Sigmoid colon (tissue), 7 donors: ENCODE measurements around the gene CACNG6. TPM values are rescaled to one million over a fixed set of nuclear protein-coding genes. Genes with fewer than 3 reads are reported as not detected.
"Not testable (repeated sequence)": the region's sequence is repeated elsewhere in the genome, so short reads cannot be mapped to it uniquely, and the experiment has no call there.

Experiments
- DNase-seq: peaks from one replicate; pipeline ENCODE4 v3.0.0-alpha.2; 2019
- H3K27ac ChIP-seq, 4 donors: fragments of 200-600 bp; sonication (generic); one replicate each; pipeline ENCODE4 v1.5.1; 2016 to 2019; ENCODE audit warnings: mild to moderate bottlenecking in 1 of 4
- H3K27me3 ChIP-seq, 3 donors: fragments of 200-600 bp; sonication (generic); one replicate each; pipeline ENCODE4 v1.5.1; 2019; ENCODE audit warnings: mild to moderate bottlenecking in 1 of 3
- H3K36me3 ChIP-seq, 4 donors: fragments of 200-600 bp; sonication (generic); one replicate each; pipeline ENCODE4 v1.5.1; 2016 to 2019
- H3K4me1 ChIP-seq, 4 donors: fragments of 200-600 bp; sonication (generic); one replicate each; pipeline ENCODE4 v1.5.1; 2017 to 2019
- H3K4me3 ChIP-seq, 4 donors: fragments of 200-600 bp; sonication (generic); one replicate each; pipeline ENCODE4 v1.5.1; 2017 to 2019; ENCODE audit warnings: mild to moderate bottlenecking in 2 of 4, moderate library complexity in 1 of 4
- H3K9me3 ChIP-seq, 4 donors: fragments of 200-600 bp in 3 of 4; sonication (generic) in 3 of 4; one replicate each; pipeline versions ENCODE4 v1.5.1 to v1.6.1; 2013 to 2019
- EP300 ChIP-seq, 4 donors: sonication (generic); formaldehyde crosslinking; IDR thresholded peaks; one replicate each; pipeline ENCODE4 v1.6.1; 2017; ENCODE audit warnings: antibody characterized with exemption in 4 of 4
- POLR2A ChIP-seq, 2 donors: fragments of 450-650 bp; IDR thresholded peaks; one replicate each; pipeline ENCODE4 v1.6.1; 2016; ENCODE audit warnings: antibody characterized with exemption in 2 of 2, mild to moderate bottlenecking in 2 of 2, moderate library complexity in 2 of 2
- POLR2AphosphoS5 ChIP-seq, 4 donors: sonication (generic); formaldehyde crosslinking; IDR thresholded peaks; one replicate each; pipeline ENCODE4 v1.6.1; 2017; ENCODE audit warnings: antibody characterized with exemption in 4 of 4
- WGBS, 2 donors: extraction: QIAGEN DNeasy Blood & Tissue Kit; methylation state at CpG; one replicate each; pipeline ENCODE4 v1.1.7; 2013; 5-methylcytosine and 5-hydroxymethylcytosine counted together
- intact Hi-C: fragments of 100-400 bp; cut with DNase I; formaldehyde crosslinking; loops from one replicate; pipeline ENCODE4 v1.15.1; 2023
- polyA plus RNA-seq, 3 donors: library from polyadenylated mRNA; stranded (reverse); fragments of 200-250 nt; gene quantifications; one replicate each; pipeline ENCODE4 v1.2.3, GENCODE V29; 2013
- total RNA-seq, 4 donors: library from RNA; depleted of rRNA; stranded (reverse); fragments of >200 nt; gene quantifications; one replicate each; pipeline ENCODE4 v1.1.0, GENCODE V29; 2016
- TF ChIP-seq, protein P1 (sequence below), 4 experiments: fragments of 450-650 bp in 3 of 4; fragments of 200-600 bp in 1 of 4; IDR thresholded peaks; one replicate each; pipeline ENCODE4 v1.5.1; 2016 to 2019; ENCODE audit warnings: antibody characterized with exemption in 4 of 4, mild to moderate bottlenecking in 3 of 4, moderate library complexity in 2 of 4
- donor health status: healthy with polysubstance abuse.
- donor health status: Bipolar disorder and iron deficiency.
- donor health status: healthy.

CACNG6 gene
- total and polyA plus RNA-seq, 7 donors, result not detected

DNA sequence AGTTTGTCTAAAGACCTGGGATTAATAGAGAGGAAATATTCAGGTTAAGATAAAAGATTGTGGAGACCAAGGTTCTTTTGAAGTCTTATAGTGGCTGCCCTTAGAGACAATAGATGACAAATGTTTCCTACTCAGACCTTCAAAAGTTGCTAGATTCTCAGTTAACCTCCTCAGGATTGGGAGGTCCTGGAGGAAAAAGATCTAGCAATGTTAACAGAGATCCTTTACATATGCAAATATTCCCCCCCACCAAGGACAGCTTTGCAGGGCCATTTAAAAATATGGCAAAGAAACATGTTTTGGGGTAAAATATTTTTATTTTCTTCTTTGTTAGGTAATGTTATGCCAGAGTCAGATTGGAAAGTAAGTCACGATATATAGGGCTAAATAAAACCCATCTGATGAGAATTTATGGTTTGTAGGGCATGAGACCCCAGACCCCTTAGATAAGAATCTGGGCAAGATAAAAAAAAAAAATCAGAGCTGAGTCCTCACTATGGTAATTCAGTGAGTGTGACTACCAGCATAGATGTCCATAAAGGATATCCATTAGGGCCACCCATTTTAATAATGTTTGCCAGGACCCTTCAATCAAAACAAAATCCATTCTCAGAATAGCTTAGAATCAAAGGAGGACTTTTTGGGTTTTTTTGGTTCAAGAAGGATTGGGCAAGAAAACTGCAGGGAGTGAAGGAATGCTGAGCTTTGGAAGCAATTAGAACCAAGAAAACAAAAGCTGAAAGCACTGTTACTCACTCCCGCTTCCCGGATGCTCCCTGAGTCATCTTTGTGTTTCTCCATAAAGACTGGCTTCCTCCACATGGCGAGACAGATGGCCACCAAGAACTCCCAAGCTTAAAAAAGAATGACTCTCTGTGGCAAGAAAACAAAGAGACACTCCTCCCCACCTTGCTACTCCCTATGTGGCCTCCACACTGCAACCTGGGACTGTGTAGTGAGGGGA lies 44.1 kb downstream of the CACNG6 start:
- Histone ChIP-seq H3K9me3 (no peaks in the 10 kb centered on the region), H3K27me3 (peaks cover 0 to 39% (median 0%) of the 10 kb centered on the region in 3 donors), H3K27ac (no peak overlapping the region), H3K4me3 (no peak overlapping the region), H3K36me3 (no peaks in the 10 kb centered on the region), H3K4me1 (no peaks in the 10 kb centered on the region)
- DNase-seq, result no peak
- intact Hi-C loops, result no loop called here
- 58 to 62% methylated on average over 4 of the region's 4 CpGs for WGBS, 2 donors
- TF ChIP-seq, protein P1, sequence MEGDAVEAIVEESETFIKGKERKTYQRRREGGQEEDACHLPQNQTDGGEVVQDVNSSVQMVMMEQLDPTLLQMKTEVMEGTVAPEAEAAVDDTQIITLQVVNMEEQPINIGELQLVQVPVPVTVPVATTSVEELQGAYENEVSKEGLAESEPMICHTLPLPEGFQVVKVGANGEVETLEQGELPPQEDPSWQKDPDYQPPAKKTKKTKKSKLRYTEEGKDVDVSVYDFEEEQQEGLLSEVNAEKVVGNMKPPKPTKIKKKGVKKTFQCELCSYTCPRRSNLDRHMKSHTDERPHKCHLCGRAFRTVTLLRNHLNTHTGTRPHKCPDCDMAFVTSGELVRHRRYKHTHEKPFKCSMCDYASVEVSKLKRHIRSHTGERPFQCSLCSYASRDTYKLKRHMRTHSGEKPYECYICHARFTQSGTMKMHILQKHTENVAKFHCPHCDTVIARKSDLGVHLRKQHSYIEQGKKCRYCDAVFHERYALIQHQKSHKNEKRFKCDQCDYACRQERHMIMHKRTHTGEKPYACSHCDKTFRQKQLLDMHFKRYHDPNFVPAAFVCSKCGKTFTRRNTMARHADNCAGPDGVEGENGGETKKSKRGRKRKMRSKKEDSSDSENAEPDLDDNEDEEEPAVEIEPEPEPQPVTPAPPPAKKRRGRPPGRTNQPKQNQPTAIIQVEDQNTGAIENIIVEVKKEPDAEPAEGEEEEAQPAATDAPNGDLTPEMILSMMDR (IDR thresholded peaks at IDR 0.05), result no peak
- TF ChIP-seq EP300 (IDR thresholded peaks at IDR 0.05), result no peak
- TF ChIP-seq POLR2A (IDR thresholded peaks at IDR 0.05), result no peak
- TF ChIP-seq POLR2AphosphoS5 (IDR thresholded peaks at IDR 0.05), result no peak

DNA sequence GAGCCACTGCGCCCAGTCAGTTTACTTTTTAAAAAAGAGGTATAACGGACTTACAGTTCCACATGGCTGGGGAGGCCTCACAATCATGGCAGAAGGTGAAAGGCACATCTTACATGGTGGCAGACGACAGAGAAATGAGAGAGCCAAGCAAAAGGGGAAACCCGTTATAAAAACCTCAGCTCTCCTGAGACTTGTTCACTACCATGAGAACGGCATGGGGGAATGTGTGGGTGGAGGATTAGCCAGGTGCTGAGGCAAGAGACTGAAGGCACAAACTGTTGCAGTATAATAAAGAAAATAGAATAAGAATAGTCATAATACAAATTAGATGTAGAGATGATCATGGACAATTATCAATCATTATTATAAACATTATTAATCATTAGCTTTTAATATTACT lies 45.1 kb downstream of the CACNG6 start:
- DNase-seq, H3K36me3 ChIP-seq, H3K4me3 ChIP-seq, H3K27ac ChIP-seq, H3K9me3 ChIP-seq, intact Hi-C loops, H3K4me1 ChIP-seq: not testable (repeated sequence)
- 72 to 76% methylated on average over 5 of the region's 5 CpGs for WGBS, 2 donors
- peaks cover 0 to 30% (median 0%) of the 10 kb centered on the region in 3 donors for H3K27me3 ChIP-seq

DNA sequence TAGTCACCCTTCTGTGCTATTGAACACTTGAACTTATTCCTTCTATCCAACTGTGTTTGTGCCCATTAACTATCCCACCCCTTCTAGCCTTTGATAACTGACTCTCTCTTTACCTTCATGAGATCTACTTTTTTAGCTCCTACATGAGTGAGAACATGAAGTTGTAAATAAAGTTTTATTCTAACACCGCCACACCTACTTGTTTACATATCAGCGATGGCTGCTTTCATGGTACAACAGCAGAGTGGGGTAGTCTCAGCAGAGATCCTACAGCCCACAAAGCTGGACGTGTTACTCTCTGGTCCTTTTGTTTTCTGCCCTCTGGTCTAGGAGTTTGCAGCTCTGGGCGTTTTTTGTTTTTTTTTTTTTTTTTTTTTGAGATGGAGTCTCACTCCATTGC lies 48.6 kb downstream of the CACNG6 start:
- H3K36me3 ChIP-seq, result no peaks in the 10 kb centered on the region
- H3K9me3 ChIP-seq, result no peaks in the 10 kb centered on the region
- no peak for TF ChIP-seq POLR2AphosphoS5 (IDR thresholded peaks at IDR 0.05)
- TF ChIP-seq EP300 (IDR thresholded peaks at IDR 0.05), result no peak
- TF ChIP-seq, protein P1 (IDR thresholded peaks at IDR 0.05), result no peak
- TF ChIP-seq POLR2A (IDR thresholded peaks at IDR 0.05), result no peak
- intact Hi-C loops, result no loop called here
- H3K27me3 ChIP-seq, result peaks cover 0 to under 1% (median 0%) of the 10 kb centered on the region in 3 donors
- DNase-seq, result no peak
- H3K27ac ChIP-seq, result no peak overlapping the region
- no peak overlapping the region for H3K4me3 ChIP-seq
- WGBS, 2 donors, result 78 to 83% methylated on average over 4 of the region's 4 CpGs
- no peaks in the 10 kb centered on the region for H3K4me1 ChIP-seq

DNA sequence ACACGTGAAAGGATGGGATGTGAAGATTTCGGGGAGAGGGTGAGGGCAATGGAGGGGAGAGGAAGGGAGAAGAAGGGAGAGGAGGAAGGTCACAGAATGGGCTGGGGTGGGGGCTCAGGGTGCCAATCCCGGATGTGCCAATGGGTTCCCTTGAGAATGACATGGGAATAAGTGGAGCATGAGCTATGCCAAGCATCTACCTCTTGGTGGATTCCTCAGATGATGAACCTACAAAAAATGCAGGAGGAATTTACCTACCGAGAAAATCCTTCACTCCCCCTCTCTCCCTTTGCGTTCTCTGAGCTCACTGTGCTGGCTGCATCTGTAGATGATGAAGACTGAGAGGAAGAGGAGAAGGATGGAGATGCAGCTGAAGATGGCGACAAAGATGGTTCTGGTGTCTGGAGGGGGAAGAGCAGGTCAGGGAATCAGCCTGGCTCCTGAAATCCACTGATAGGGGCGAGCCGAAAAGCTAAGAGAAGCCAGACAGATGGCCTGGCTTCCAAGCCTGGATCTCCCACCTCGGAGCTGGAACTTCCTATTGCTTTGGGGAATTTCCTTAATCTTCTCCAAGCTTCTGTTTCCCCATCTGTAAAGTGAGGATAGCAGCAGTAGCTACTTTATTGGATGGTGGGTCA lies 50.7 kb downstream of the CACNG6 start:
- Histone ChIP-seq H3K4me1 (no peaks in the 10 kb centered on the region), H3K36me3 (no peaks in the 10 kb centered on the region), H3K4me3 (no peak overlapping the region), H3K27me3 (peaks cover 0 to 11% (median 0%) of the 10 kb centered on the region in 3 donors), H3K9me3 (no peaks in the 10 kb centered on the region), H3K27ac (no peak overlapping the region)
- intact Hi-C loops, result no loop called here
- WGBS, 2 donors, result 66 to 67% methylated on average over 9 of the region's 9 CpGs
- no peak for DNase-seq
- TF ChIP-seq POLR2AphosphoS5 (IDR thresholded peaks at IDR 0.05), result no peak
- TF ChIP-seq, protein P1 (IDR thresholded peaks at IDR 0.05), result no peak
- no peak for TF ChIP-seq EP300 (IDR thresholded peaks at IDR 0.05)
- no peak for TF ChIP-seq POLR2A (IDR thresholded peaks at IDR 0.05)

DNA sequence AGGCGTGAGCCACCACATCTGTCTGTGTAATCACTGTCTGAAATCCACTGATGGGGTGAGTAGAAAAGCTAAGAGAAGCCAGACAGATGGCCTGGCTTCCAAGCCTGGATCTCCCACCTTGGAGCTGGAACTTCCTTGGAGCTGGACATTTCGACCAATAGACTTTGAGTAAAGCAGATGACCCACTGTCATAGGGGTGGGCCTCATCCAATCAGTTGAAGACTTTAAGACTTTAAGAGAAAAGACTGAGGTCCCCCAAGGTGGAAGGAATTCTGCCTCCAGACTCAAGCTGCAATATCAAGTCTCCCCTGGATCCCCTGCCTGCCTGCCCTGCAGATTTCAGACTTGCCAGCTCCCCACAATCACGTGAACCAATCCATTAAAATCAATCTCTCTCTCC lies 51.6 kb downstream of the CACNG6 start:
- Histone ChIP-seq H3K36me3 (no peaks in the 10 kb centered on the region), H3K9me3 (no peaks in the 10 kb centered on the region), H3K27ac (no peak overlapping the region), H3K4me3 (no peak overlapping the region), H3K27me3 (peaks cover 0 to 20% (median 0%) of the 10 kb centered on the region in 3 donors), H3K4me1 (no peaks in the 10 kb centered on the region)
- 79 to 81% methylated on average over 3 of the region's 3 CpGs for WGBS, 2 donors
- intact Hi-C loops, result no loop called here
- no peak for DNase-seq
- TF ChIP-seq, protein P1 (IDR thresholded peaks at IDR 0.05), result no peak
- no peak for TF ChIP-seq POLR2A (IDR thresholded peaks at IDR 0.05)
- TF ChIP-seq POLR2AphosphoS5 (IDR thresholded peaks at IDR 0.05), result no peak
- no peak for TF ChIP-seq EP300 (IDR thresholded peaks at IDR 0.05)
